PC-3 (cell line): ENCODE data around the gene DLST.

ENCODE experiments used
- CTCF ChIP-seq: fragments of 300-600 bp; sonication (generic); conservative IDR thresholded peaks from 2 replicates; pipeline ENCODE4 v1.5.1; 2017; ENCODE audit warnings: antibody characterized with exemption, low read depth, mild to moderate bottlenecking, low read length
- EZH2 ChIP-seq: fragments of 300-600 bp; sonication (generic); IDR thresholded peaks from one replicate; pipeline ENCODE4 v1.6.1; 2017; ENCODE audit warnings: antibody characterized with exemption, mild to moderate bottlenecking, low read length; ENCODE audit not compliant: unreplicated experiment
- EZH2phosphoT487 ChIP-seq: fragments of 300-600 bp; sonication (generic); IDR thresholded peaks from 2 replicates; pipeline ENCODE4 v1.6.1; 2018; ENCODE audit warnings: mild to moderate bottlenecking, antibody characterized with exemption, low read length, borderline replicate concordance

GRCh38 chr14:74921053-74921620 is 39.4 kb downstream of the DLST start:
- no peak for TF ChIP-seq EZH2
- no peak for TF ChIP-seq CTCF
- TF ChIP-seq EZH2phosphoT487 = no peak
